HG03342 (cell line): Measurements from ENCODE around the gene BOLL.
"Not testable (repeated sequence)": the region's sequence is repeated elsewhere in the genome, so short reads cannot be mapped to it uniquely, and the experiment has no call there.

Experiments
- ATAC-seq: cut with Tn5 transposase; IDR thresholded peaks from one replicate; pipeline ENCODE4 v1.9.1; 2021; ENCODE audit warnings: mild to moderate bottlenecking, moderate library complexity; ENCODE audit not compliant: unreplicated experiment

BOLL gene

DNA sequence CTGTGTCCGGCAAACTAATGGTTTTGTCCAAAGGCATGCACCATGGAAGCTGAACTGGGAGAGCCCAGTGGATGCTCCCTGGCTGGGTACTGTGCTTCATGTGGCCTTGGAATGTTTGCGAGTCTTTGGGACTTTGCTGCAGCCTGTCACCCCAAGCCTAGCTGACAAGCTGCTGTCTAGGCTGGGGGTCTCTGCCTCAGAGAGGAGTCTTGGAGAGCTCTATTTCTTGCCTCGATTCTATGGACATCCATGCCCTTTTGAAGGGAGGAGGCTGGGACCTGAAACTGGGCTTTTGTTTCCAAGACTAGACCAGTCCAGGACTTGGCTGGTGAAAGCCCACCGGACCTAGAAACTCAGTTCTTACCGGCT is 78.3 kb downstream of the BOLL start:
- no peak for ATAC-seq

DNA sequence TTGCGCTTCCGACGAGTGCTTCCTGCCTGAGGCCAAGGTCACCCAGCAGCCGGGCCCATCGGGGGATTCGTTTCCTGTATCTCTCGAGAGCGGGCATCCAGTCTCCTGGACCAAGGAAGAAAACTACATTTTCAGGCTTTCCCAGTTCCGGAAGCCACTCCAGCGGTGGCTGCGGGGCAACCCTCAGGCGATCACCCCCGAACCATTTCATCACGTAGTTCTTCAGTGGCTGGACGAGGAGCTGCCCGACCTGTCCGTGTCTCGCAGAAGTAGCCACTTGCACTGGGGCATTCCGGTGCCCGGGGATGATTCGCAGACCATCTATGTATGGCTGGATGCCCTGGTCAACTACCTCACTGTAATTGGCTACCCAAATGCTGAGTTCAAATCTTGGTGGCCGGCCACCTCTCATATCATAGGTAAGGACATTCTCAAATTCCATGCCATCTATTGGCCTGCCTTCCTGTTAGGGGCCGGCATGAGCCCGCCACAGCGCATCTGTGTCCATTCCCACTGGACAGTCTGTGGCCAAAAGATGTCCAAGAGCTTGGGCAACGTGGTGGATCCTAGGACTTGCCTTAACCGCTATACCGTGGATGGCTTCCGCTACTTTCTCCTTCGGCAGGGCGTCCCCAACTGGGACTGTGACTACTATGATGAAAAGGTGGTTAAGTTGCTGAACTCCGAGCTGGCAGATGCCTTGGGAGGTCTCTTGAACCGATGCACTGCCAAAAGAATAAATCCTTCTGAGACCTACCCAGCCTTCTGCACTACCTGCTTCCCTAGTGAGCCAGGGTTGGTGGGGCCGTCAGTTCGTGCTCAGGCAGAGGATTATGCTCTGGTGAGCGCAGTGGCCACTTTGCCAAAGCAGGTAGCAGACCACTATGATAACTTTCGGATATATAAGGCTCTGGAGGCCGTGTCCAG is 78.9 kb downstream of the BOLL start:
- no peak for ATAC-seq

DNA sequence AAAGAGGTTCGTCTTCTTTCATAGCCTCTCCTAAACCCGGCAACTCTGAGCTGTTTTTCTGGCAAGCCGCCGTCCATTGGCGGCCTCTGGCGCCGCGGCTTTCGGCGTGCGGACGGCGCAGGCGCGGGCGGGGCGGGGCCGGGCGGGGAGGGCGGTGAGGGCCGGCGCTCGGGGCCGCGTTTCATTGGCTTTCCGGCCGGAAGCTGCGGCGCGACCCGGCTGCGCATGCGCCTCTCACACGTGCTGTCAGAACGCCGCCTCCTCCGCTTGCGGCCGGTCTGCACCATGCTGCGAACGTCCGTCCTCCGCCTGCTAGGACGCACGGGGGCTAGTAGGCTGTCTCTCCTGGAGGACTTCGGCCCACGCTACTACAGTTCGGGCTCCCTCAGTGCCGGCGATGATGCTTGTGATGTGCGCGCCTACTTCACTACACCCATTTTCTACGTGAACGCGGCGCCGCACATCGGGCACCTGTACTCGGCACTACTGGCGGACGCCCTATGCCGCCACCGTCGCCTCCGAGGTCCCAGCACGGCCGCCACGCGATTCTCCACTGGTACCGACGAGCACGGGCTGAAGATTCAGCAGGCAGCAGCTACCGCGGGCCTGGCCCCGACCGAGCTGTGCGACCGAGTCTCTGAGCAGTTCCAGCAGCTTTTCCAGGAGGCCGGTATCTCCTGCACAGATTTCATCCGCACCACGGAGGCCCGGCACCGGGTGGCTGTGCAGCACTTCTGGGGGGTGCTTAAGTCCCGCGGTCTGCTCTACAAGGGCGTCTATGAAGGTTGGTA is 79.8 kb downstream of the BOLL start, which contains the start of gene MARS2:
TSS of gene MARS2 (plus strand) at position 249 of the 791 bp plus-strand sequence. CDS start at position 286, 37 bp downstream.
- peak; percentile 87 for ATAC-seq

DNA sequence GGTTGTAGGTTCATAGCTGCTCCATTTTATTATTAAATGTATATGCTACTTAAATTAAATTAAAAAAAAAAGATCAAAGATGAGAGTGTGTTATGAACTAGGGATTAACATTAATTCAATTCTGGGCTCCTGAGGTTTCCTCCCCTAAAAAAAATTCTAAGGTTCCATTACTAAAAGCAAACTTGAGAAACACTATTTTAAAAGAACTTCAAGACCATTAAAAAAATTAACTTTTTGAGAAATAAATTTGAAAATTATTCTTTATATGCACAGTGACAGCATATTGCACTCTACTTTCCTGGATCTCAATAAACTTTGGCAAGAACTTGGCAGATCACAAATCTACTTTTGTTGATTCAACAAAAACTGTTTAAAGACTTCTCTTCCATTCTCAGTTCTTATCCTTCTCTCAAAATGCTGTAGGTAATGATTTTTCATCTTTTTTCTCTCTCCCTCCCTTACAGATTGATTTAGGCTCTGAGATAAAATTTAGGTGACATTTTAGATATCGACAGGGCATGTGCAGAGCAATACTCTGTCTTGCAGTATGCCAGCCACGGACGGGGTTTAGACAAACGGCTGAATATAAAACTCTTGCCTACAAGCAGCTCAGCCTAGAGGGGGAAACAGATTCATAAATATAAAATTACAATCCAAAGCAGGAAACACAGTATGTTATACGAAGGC is 80.5 kb downstream of the BOLL start:
- peak; percentile 26 for ATAC-seq

DNA sequence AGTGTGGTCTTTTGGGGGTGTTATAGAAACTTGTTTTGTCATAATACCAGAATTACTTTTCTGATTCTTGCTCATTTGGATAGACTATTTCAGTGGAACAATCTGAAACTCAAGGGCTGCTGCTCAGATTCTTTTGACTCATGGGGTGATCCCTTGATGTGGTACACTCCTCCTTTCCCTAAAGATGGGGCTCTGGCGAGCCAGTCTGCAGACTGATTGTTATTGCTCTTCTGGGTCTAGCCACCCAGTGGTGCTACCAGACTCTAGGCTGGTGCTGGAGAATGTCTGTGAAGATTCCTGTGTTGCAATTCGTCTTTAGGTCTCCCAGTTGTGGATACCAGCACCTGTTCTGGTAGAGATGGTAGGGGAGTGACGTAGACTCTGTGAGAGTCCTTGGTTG is 84.2 kb downstream of the BOLL start:
- no peak for ATAC-seq

DNA sequence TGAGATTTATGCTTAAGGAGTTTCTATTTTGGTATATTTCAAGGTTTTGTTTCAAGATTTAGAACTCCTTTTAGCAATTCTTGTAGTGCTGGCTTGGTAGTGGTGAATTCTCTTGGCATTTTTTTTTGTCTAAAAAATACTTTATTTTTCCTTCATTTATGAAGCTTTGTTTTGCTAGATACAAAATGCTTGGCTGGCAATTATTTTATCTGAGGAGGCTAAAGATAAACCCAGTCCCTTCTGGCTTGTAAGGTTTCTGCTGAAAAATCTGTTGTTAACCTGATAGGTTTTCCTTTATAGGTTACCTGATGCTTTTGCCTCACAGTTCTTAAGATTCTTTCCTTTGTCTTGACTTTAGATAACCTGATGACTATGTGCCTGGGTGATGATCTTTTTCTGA is 85.4 kb downstream of the BOLL start:
- not testable (repeated sequence) for ATAC-seq

DNA sequence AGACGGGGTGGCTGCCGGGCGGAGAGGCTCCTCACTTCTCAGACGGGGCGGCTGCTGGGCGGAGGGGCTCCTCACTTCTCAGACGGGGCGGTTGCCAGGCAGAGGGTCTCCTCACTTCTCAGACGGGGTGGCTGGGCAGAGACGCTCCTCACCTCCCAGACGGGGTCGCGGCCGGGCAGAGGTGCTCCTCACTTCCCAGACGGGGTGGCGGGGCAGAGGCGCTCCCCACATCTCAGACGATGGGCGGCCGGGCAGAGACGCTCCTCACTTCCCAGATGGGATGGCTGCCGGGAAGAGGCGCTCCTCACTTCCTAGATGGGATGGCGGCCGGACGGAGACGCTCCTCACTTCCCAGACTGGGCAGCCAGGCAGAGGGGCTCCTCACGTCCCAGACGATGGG is 88.5 kb downstream of the BOLL start:
- not testable (repeated sequence) for ATAC-seq

DNA sequence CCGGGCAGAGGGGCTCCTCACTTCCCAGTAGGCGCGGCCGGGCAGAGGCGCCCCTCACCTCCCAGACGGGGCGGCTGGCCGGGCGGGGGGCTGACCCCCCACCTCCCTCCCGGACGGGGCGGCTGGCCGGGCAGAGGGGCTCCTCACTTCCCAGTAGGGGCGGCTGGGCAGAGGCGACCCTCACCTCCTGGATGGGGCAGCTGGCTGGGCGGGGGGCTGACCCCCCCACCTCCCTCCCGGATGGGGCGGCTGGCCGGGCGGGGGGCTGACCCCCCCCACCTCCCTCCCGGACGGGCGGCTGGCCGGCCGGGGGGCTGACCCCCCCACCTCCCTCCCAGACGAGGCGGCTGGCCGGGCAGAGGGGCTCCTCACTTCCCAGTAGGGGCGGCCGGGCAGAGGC is 89.1 kb downstream of the BOLL start:
- ATAC-seq = not testable (repeated sequence)

DNA sequence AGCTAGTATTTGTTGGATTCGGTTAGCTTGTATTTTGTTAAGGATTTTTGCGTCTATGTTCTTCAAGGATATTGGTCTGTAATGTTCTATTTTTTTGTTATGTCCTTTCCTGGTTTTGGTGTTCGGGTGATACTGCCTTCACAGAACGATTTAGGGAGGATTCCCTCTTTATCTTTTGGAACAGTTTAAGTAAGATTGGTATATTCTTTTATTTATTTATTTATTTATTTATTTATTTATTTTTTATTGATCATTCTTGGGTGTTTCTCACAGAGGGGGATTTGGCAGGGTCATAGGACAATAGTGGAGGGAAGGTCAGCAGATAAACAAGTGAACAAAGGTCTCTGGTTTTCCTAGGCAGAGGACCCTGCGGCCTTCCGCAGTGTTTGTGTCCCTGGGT is 89.9 kb downstream of the BOLL start:
- ATAC-seq = not testable (repeated sequence)

DNA sequence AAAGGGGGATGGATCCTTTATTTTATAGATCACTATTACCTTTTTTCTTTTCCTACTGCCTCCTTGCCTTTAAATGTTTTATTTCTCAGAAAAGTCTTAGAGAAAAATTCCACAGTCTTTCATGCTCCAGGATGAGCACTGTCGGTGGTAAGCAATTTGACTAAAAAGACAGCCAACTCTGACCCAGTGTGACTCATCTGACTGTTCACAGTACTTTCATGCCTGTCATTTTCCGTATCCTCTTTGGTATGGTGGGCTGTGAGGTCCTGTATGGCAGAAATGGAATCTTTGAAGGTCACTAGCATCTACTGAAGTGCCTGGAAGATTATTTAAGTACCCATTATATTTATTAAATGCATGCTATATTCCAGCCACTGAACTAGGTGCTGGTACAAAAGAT is 107.6 kb downstream of the BOLL start:
- no peak for ATAC-seq

DNA sequence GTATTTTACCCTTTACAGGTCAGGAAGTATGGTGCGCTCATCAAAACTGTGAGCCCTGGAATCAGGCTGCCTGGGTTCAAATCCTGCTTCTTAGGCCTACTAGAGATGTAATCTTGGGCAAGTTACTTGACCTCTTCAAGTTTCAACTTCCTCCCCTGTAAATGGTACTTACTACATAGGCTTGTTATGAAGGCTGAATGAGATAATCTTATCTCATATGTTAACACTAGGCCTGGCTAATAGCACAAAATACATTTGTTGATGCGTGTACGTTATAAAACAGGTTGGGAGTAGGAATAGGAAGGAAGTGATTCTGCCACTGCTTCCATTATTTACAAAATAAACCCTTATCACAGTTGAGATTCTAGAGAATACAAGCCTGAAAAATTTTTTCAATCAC is 108.1 kb downstream of the BOLL start:
- no peak for ATAC-seq
